ENCODE results near the gene ATG9B. TPM values are rescaled to one million over a fixed set of nuclear protein-coding genes. Genes with fewer than 3 reads are reported as not detected.

ATG9B gene
- total and polyA plus RNA-seq, 9 of the 15 experiments (the other 6 are each of a cell fraction or from before 2014, with no cell fraction given) = 0.29 to 8.0 (median 2.1) TPM

DNA sequence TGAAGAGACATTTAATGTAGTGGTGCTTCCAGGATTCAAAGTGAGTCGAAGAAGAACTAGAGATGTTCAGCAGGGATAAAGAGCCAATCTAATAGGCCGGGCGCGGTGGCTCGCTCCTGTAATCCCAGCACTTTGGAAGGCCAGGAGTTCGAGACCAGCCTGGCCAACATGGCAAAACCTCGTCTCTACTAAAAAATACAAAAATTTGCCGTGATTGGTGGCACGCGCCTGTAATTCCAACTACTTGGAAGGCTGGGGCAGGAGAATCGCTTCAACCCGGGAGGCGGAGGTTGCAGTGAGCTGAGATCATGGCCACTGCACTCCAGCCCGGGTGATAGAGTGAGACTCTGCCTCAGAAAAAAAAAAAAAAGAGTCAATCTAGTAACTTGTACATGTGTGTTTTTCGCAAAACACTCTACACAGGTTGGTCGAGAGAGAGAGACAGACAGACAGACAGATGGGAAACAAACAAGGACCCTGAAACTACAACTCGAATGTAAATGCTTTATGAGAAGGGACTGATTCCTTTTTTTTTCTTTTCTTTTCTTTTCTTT lies 4.7 kb upstream of the ATG9B start (continued):
- TF ChIP-seq ZNF668 (CRISPR knock-in tag; IDR thresholded peaks at IDR 0.05) (peak; percentile 40; the same call in 1 of the 2 replicates), SOX6 (IDR thresholded peaks at IDR 0.05) (no peak), HLTF (IDR thresholded peaks at IDR 0.05) (peak; percentile 68; the same call in 1 of the 2 replicates), ZNF316 (IDR thresholded peaks at IDR 0.05) (no peak), ARHGAP35 (IDR thresholded peaks at IDR 0.05; ENCODE audit: partially characterized antibody) (peak; percentile 25), CBFA2T2 (conservative IDR thresholded peaks at IDR 0.05) (no peak), TCFL5 (CRISPR knock-in tag; conservative IDR thresholded peaks at IDR 0.05) (no peak), MAZ (CRISPR knock-in tag; conservative IDR thresholded peaks at IDR 0.05 in 1 of 2, IDR thresholded peaks at IDR 0.05 in 1 of 2) (no peak), SNRNP70 (optimal IDR thresholded peaks at IDR 0.05; ENCODE audit: low read depth, low read length) (no peak), SMAD4 (CRISPR knock-in tag; conservative IDR thresholded peaks at IDR 0.05) (peak; percentile 29)
- TF ChIP-seq, protein P1, sequence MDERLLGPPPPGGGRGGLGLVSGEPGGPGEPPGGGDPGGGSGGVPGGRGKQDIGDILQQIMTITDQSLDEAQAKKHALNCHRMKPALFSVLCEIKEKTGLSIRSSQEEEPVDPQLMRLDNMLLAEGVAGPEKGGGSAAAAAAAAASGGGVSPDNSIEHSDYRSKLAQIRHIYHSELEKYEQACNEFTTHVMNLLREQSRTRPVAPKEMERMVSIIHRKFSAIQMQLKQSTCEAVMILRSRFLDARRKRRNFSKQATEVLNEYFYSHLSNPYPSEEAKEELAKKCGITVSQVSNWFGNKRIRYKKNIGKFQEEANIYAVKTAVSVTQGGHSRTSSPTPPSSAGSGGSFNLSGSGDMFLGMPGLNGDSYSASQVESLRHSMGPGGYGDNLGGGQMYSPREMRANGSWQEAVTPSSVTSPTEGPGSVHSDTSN (CRISPR knock-in tag; IDR thresholded peaks at IDR 0.05; ENCODE audit: low read depth) = no peak
- TF ChIP-seq, protein P1 (tag; conservative IDR thresholded peaks at IDR 0.05; ENCODE audit: low read depth) = no peak
- TF ChIP-seq, protein P2, sequence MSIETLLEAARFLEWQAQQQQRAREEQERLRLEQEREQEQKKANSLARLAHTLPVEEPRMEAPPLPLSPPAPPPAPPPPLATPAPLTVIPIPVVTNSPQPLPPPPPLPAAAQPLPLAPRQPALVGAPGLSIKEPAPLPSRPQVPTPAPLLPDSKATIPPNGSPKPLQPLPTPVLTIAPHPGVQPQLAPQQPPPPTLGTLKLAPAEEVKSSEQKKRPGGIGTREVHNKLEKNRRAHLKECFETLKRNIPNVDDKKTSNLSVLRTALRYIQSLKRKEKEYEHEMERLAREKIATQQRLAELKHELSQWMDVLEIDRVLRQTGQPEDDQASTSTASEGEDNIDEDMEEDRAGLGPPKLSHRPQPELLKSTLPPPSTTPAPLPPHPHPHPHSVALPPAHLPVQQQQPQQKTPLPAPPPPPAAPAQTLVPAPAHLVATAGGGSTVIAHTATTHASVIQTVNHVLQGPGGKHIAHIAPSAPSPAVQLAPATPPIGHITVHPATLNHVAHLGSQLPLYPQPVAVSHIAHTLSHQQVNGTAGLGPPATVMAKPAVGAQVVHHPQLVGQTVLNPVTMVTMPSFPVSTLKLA (conservative IDR thresholded peaks at IDR 0.05) = peak in 1 of 2 experiments; percentile 23; a peak in 2 of 4 replicates
- TF ChIP-seq, protein P3, sequence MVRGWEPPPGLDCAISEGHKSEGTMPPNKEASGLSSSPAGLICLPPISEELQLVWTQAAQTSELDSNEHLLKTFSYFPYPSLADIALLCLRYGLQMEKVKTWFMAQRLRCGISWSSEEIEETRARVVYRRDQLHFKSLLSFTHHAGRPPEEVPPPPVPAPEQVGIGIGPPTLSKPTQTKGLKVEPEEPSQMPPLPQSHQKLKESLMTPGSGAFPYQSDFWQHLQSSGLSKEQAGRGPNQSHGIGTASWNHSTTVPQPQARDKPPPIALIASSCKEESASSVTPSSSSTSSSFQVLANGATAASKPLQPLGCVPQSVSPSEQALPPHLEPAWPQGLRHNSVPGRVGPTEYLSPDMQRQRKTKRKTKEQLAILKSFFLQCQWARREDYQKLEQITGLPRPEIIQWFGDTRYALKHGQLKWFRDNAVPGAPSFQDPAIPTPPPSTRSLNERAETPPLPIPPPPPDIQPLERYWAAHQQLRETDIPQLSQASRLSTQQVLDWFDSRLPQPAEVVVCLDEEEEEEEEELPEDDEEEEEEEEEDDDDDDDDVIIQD (CRISPR knock-in tag; IDR thresholded peaks at IDR 0.05) = no peak
- TF ChIP-seq, protein P4, sequence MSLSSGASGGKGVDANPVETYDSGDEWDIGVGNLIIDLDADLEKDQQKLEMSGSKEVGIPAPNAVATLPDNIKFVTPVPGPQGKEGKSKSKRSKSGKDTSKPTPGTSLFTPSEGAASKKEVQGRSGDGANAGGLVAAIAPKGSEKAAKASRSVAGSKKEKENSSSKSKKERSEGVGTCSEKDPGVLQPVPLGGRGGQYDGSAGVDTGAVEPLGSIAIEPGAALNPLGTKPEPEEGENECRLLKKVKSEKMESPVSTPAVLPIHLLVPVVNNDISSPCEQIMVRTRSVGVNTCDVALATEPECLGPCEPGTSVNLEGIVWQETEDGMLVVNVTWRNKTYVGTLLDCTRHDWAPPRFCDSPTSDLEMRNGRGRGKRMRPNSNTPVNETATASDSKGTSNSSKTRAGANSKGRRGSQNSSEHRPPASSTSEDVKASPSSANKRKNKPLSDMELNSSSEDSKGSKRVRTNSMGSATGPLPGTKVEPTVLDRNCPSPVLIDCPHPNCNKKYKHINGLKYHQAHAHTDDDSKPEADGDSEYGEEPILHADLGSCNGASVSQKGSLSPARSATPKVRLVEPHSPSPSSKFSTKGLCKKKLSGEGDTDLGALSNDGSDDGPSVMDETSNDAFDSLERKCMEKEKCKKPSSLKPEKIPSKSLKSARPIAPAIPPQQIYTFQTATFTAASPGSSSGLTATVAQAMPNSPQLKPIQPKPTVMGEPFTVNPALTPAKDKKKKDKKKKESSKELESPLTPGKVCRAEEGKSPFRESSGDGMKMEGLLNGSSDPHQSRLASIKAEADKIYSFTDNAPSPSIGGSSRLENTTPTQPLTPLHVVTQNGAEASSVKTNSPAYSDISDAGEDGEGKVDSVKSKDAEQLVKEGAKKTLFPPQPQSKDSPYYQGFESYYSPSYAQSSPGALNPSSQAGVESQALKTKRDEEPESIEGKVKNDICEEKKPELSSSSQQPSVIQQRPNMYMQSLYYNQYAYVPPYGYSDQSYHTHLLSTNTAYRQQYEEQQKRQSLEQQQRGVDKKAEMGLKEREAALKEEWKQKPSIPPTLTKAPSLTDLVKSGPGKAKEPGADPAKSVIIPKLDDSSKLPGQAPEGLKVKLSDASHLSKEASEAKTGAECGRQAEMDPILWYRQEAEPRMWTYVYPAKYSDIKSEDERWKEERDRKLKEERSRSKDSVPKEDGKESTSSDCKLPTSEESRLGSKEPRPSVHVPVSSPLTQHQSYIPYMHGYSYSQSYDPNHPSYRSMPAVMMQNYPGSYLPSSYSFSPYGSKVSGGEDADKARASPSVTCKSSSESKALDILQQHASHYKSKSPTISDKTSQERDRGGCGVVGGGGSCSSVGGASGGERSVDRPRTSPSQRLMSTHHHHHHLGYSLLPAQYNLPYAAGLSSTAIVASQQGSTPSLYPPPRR (CRISPR knock-in tag; IDR thresholded peaks at IDR 0.05; ENCODE audit: borderline replicate concordance) = no peak
- TF ChIP-seq, protein P5, sequence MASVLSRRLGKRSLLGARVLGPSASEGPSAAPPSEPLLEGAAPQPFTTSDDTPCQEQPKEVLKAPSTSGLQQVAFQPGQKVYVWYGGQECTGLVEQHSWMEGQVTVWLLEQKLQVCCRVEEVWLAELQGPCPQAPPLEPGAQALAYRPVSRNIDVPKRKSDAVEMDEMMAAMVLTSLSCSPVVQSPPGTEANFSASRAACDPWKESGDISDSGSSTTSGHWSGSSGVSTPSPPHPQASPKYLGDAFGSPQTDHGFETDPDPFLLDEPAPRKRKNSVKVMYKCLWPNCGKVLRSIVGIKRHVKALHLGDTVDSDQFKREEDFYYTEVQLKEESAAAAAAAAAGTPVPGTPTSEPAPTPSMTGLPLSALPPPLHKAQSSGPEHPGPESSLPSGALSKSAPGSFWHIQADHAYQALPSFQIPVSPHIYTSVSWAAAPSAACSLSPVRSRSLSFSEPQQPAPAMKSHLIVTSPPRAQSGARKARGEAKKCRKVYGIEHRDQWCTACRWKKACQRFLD (CRISPR knock-in tag; IDR thresholded peaks at IDR 0.05) = no peak; the same call in 1 of the 2 replicates
